Heart right ventricle (tissue), 16 donors: Measurements from ENCODE around the gene TPP1. TPM values are rescaled to one million over a fixed set of nuclear protein-coding genes. Genes with fewer than 3 reads are reported as not detected.

Source experiments
- ATAC-seq, 8 donors: fragments of 200-7000 bp; cut with Tn5 transposase; one replicate each; pipeline ENCODE4 v1.9.1; 2020; ENCODE audit warnings: mild to moderate bottlenecking in 8 of 8, moderate library complexity in 8 of 8, moderate number of reproducible peaks in 1 of 8
- DNase-seq, 2 donors: peaks; one replicate each; pipeline ENCODE4 v3.0.0-alpha.2; 2020
- H3K27ac ChIP-seq, 10 donors: fragments of 200-600 bp; sonication (generic) in 2 of 10; one replicate each; pipeline versions ENCODE4 v1.5.0 to v1.8.0; 2020 to 2022; ENCODE audit warnings: mild to moderate bottlenecking in 3 of 10
- H3K27me3 ChIP-seq, 7 donors: fragments of 200-600 bp; one replicate each; pipeline ENCODE4 v1.8.0; 2021 to 2022; ENCODE audit warnings: mild to moderate bottlenecking in 2 of 7
- H3K36me3 ChIP-seq, 9 donors: fragments of 200-600 bp; sonication (generic) in 1 of 9; one replicate each; pipeline versions ENCODE4 v1.5.0 to v1.8.0; 2020 to 2022; ENCODE audit warnings: mild to moderate bottlenecking in 2 of 9
- H3K4me1 ChIP-seq, 9 donors: fragments of 200-600 bp; sonication (generic) in 1 of 9; one replicate each; pipeline versions ENCODE4 v1.5.0 to v1.8.0; 2020 to 2022; ENCODE audit warnings: mild to moderate bottlenecking in 4 of 9
- H3K4me3 ChIP-seq, 10 donors: fragments of 200-600 bp; sonication (generic) in 2 of 10; one replicate each; pipeline versions ENCODE4 v1.5.0 to v1.8.0; 2020 to 2022; ENCODE audit warnings: mild to moderate bottlenecking in 7 of 10, moderate library complexity in 2 of 10
- H3K9me3 ChIP-seq, 11 donors: fragments of 200-600 bp in 10 of 11; sonication (generic) in 2 of 11; one replicate each; pipeline versions ENCODE4 v1.5.0 to v1.8.0; 2013 to 2022; ENCODE audit warnings: mild to moderate bottlenecking in 2 of 11, control low read depth in 1 of 11, moderate library complexity in 1 of 11
- WGBS, 2 donors: extraction: QIAGEN DNeasy Blood & Tissue Kit; methylation state at CpG; one replicate each; pipeline ENCODE4 v1.1.7; 2013; ENCODE audit warnings: inconsistent platforms in 1 of 2; 5-methylcytosine and 5-hydroxymethylcytosine counted together
- intact Hi-C, 10 donors: fragments of 100-400 bp; cut with DNase I; formaldehyde crosslinking; loops; one replicate each; pipeline versions ENCODE4 v1.11.1 to v1.14.2; 2022
- polyA plus RNA-seq, 2 donors: library from polyadenylated mRNA; stranded (reverse); fragments of 200-250 nt; gene quantifications; one replicate each; pipeline ENCODE4 v1.2.3, GENCODE V29; 2013
- total RNA-seq, 10 donors: library from RNA; stranded (reverse); fragmentation: NEBNext Ultra II Directional in 3 of 10; extraction: Animal tissue kit (Norgen Biotek cat#: 25700) in 3 of 10; gene quantifications; one replicate each; pipeline versions ENCODE4 v1.2.1 to v1.2.4, GENCODE V29; 2021 to 2023
- TF ChIP-seq, protein P1 (sequence below), 9 donors: fragments of 200-600 bp; sonication (generic) in 2 of 9; IDR thresholded peaks; one replicate each; pipeline versions ENCODE4 v1.5.0 to v1.8.0; 2021 to 2022; ENCODE audit warnings: antibody characterized with exemption in 9 of 9, mild to moderate bottlenecking in 5 of 9, moderate library complexity in 1 of 9
- donor health status: Arrhythmogenic right ventricular cardiomyopathy.
- donor health status: ischemic (EF 13 %, LVEDD 7.1; RV severe dilation, severe dysfunction).
- donor health status: healthy with polysubstance abuse.
- donor health status: DM: no; HTN: yes; CAD: no.
- donor health status: DM: no; HTN: no; CAD: no.
- donor health status: ischemic (EF 25% LVEDD 6.9; RV normal size, moderate dysfunction).
- donor health status: ischemic (EF 25% LVEDD 5.7; RV mildly dilated, moderate dysfunction).
- donor health status: healthy.
- donor health status: DM: yes; HTN: yes; CAD: no.
- donor health status: Ischemic cardiomyopathy.
- donor health status: ischemic (EF 35%, LVEDD 5.7; RV mildly dilated, moderate dysfunction).
- donor health status: nonischemic (EF 11% LVEDD 7.7; RV severe dilation, severe dysfunction).
- donor health status: DM: yes; HTN: yes; CAD: no.
- donor health status: PGD.
- donor health status: ischemic (EF 29% LVEDD 5.4; RV normal size, mild dysfunction).
- donor health status: nonischemic (EF 23%, LVEDD 6.1; RV moderate dilation, normal function).

TPP1 gene
- total and polyA plus RNA-seq, 12 donors = 31.9 to 132 (median 66.2) TPM

DNA sequence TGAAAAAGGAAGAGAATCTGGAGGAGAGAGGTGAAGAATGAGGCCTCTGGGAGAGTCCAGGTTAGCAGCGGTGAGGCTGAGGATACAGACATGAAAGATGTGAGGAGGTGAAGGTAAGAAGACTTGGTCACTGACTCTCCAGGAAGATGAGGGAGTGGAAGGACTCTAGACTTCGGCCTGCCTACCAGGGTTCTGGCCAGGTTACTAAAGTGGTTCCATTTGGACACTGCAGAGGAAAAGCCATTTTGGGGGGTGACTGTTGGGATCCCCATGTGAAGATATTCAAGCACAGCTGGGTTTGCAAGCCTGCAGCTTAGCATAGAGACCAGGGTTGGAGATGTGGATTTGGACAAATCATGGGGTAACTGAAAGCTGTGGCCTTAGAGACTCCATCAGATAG is 28.6 kb upstream of the TPP1 start:
- H3K9me3 ChIP-seq = no peaks in the 10 kb centered on the region
- ATAC-seq = no peak
- peaks cover 0 to 4% (median 0%) of the 10 kb centered on the region in 7 donors for H3K27me3 ChIP-seq
- H3K36me3 ChIP-seq = peaks cover 0 to 12% (median 0%) of the 10 kb centered on the region in 9 donors
- no peak overlapping the region for H3K4me3 ChIP-seq
- TF ChIP-seq, protein P1, sequence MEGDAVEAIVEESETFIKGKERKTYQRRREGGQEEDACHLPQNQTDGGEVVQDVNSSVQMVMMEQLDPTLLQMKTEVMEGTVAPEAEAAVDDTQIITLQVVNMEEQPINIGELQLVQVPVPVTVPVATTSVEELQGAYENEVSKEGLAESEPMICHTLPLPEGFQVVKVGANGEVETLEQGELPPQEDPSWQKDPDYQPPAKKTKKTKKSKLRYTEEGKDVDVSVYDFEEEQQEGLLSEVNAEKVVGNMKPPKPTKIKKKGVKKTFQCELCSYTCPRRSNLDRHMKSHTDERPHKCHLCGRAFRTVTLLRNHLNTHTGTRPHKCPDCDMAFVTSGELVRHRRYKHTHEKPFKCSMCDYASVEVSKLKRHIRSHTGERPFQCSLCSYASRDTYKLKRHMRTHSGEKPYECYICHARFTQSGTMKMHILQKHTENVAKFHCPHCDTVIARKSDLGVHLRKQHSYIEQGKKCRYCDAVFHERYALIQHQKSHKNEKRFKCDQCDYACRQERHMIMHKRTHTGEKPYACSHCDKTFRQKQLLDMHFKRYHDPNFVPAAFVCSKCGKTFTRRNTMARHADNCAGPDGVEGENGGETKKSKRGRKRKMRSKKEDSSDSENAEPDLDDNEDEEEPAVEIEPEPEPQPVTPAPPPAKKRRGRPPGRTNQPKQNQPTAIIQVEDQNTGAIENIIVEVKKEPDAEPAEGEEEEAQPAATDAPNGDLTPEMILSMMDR (IDR thresholded peaks at IDR 0.05) = no peak
- 90 to 98% methylated on average over 2 of the region's 2 CpGs for WGBS, 2 donors
- intact Hi-C loops = no loop called here
- peak overlapping the region in 9 of 10 donors; percentile 64 to 94 (median 88) for H3K27ac ChIP-seq
- H3K4me1 ChIP-seq = peaks cover 7 to 85% (median 44%) of the 10 kb centered on the region in 9 donors
- DNase-seq = no peak

DNA sequence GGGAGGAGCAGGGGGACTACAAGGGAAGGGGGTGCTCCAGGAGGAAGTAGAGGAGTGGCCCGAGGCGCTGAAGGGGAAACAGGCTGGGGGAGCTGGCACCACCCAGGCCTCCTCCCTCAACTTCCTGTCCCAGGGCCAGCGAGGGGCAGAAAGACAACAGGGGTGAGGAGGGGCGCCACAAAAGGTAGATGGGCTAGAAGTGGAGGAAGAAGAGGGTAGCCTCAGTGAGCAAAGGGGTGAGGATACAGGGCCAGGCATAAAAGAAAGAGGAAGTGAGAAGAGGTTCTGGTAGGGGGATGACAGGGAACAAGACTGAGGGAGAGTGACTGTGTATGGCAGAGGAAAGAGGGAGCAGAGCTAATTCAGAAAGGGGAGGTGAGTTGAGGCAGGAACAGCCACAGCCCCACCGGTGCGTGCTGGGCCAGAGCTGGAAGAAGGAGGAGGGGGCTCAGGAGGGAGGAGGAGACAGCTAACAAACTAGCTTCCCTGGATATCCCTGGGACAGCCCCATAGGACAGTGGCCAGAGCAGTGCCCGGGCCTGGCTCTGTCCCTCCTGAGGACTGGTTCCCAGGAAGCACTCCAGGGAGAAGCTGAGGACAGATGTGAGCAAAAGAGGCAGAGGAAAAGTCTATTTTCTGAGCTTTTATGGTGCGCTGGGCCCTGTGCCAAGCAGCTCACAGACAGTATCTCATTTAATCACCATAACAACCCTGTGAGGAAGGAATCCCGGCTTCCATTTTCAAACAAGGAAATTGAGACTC is 27.9 kb upstream of the TPP1 start:
- peaks cover 0 to 4% (median 0%) of the 10 kb centered on the region in 7 donors for H3K27me3 ChIP-seq
- DNase-seq = peak; percentile 51 to 63
- H3K4me1 ChIP-seq = peaks cover 7 to 84% (median 43%) of the 10 kb centered on the region in 9 donors
- peak overlapping the region in 5 of 10 donors; percentile 5 to 26 (median 18) for H3K4me3 ChIP-seq
- peaks cover 0 to 12% (median 0%) of the 10 kb centered on the region in 9 donors for H3K36me3 ChIP-seq
- peak; percentile 20 to 65 (median 43) for ATAC-seq
- WGBS, 2 donors = 48 to 52% methylated on average over 9 of the region's 9 CpGs
- TF ChIP-seq, protein P1 (IDR thresholded peaks at IDR 0.05) = no peak
- no peaks in the 10 kb centered on the region for H3K9me3 ChIP-seq
- intact Hi-C loops = no loop called here
- H3K27ac ChIP-seq = peak overlapping the region; percentile 37 to 94 (median 86)

DNA sequence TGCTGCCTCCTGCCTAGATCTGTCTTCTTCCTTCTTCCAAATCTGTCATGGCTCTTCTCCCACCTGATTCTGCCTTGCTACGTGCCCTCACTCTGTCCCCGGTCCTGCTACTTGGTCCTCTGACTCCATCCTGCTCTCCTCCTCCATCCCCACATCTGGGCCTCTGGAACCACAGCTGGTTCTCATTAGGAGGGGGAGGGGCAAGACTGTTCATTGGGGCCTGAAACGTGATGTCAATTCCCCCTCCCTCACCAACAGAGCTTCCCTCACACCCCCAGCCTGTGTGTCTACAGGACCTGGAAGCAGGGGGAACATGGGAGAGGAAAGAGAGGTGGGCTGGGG is 27.3 kb upstream of the TPP1 start:
- Histone ChIP-seq H3K9me3 (no peaks in the 10 kb centered on the region), H3K27me3 (peaks cover 0 to 2% (median 0%) of the 10 kb centered on the region in 7 donors), H3K27ac (peak overlapping the region; percentile 37 to 94 (median 86)), H3K36me3 (peaks cover 0 to 12% (median 0%) of the 10 kb centered on the region in 9 donors), H3K4me3 (peak overlapping the region in 5 of 10 donors; percentile 5 to 26 (median 18)), H3K4me1 (peaks cover 7 to 84% (median 39%) of the 10 kb centered on the region in 9 donors)
- WGBS, 2 donors = 33 to 44% methylated on average over 3 of the region's 3 CpGs
- ATAC-seq = peak; percentile 56 to 80 (median 76)
- TF ChIP-seq, protein P1 (IDR thresholded peaks at IDR 0.05) = no peak
- peak in 1 of 2 donors; percentile 78 for DNase-seq
- intact Hi-C loops = no loop called here

DNA sequence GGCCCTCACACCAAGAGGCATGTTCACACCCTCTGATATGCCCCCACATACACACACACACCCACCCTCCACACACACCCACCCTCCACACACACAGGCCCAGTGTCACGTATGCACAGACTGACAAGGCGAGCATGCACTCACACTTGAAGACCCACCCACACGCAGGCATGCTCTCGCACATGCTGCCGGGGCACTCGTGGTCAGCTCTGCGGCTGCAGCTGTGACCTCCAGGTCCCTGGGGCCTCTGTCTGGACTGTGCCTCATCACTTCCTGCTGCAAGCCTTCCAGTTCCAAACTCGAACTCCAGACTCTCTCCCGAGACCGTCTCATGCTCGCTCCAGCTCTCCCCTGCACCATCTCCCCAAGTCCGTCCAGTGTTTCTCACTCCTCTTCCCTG is 26.8 kb upstream of the TPP1 start:
- TF ChIP-seq, protein P1 (IDR thresholded peaks at IDR 0.05) = no peak
- Histone ChIP-seq H3K36me3 (peaks cover 0 to 17% (median 0%) of the 10 kb centered on the region in 9 donors), H3K27ac (peak overlapping the region; percentile 37 to 94 (median 86)), H3K4me1 (peaks cover 7 to 83% (median 39%) of the 10 kb centered on the region in 9 donors), H3K27me3 (no peaks in the 10 kb centered on the region), H3K9me3 (no peaks in the 10 kb centered on the region), H3K4me3 (peak overlapping the region in 5 of 10 donors; percentile 5 to 26 (median 12))
- peak; percentile 83 to 87 for DNase-seq
- peak; percentile 78 to 86 (median 80) for ATAC-seq
- intact Hi-C loops = no loop called here
- 28 to 35% methylated on average over 12 of the region's 12 CpGs for WGBS, 2 donors
